ENCODE measurements around the gene SAXO1.
A peak's percentile ranks its signal among the peaks of the same experiment; 100 is the strongest.

Gene SAXO1

DNA sequence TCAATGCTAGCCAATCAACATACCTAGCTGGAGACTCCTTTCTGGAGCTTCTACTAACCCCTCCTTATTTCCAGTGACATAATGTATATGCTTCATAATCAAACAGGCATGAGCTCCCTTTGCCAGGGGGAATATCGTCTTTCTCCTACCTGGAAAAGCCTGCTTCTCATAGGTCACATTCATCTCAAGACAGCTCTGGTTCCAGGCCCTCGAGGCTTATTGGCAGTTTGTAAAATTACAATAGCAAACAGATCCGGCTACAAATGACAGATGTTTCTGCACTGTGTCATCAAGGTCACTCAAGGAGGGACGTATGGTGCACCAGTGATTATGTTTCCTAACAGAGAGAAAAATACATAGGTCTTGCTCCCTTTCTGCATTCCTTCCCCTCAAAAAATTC, 140.0 kb downstream of the SAXO1 start:
- no peaks in the 10 kb centered on the region for H4K20me1 ChIP-seq (ENCODE audit: insufficient read depth, low read length)
- no peaks in the 10 kb centered on the region for H3K36me3 ChIP-seq (replicated peaks; ENCODE audit: low read depth, low read length)
- H3K27ac ChIP-seq (ENCODE audit: low read length), result no peak overlapping the region
- no peak overlapping the region for H3K4me2 ChIP-seq (ENCODE audit: low read length)
- TF ChIP-seq, protein P1, sequence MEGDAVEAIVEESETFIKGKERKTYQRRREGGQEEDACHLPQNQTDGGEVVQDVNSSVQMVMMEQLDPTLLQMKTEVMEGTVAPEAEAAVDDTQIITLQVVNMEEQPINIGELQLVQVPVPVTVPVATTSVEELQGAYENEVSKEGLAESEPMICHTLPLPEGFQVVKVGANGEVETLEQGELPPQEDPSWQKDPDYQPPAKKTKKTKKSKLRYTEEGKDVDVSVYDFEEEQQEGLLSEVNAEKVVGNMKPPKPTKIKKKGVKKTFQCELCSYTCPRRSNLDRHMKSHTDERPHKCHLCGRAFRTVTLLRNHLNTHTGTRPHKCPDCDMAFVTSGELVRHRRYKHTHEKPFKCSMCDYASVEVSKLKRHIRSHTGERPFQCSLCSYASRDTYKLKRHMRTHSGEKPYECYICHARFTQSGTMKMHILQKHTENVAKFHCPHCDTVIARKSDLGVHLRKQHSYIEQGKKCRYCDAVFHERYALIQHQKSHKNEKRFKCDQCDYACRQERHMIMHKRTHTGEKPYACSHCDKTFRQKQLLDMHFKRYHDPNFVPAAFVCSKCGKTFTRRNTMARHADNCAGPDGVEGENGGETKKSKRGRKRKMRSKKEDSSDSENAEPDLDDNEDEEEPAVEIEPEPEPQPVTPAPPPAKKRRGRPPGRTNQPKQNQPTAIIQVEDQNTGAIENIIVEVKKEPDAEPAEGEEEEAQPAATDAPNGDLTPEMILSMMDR (IDR thresholded peaks at IDR 0.05; ENCODE audit: low read depth, low read length), result no peak
- TF ChIP-seq EZH2phosphoT487 (IDR thresholded peaks at IDR 0.05; ENCODE audit: low read depth), result no peak
- no peak overlapping the region for H3K9ac ChIP-seq (ENCODE audit: low read length)
- no peaks in the 10 kb centered on the region for H3K79me2 ChIP-seq (ENCODE audit: low read length)
- H3K9me3 ChIP-seq (ENCODE audit: insufficient read depth, low read length), result no peaks in the 10 kb centered on the region
- H3K27me3 ChIP-seq (ENCODE audit: low read depth, low read length), result no peaks in the 10 kb centered on the region
- peaks cover 23% of the 10 kb centered on the region for H3K4me1 ChIP-seq (ENCODE audit: low read length)
- no peak overlapping the region for H2AFZ ChIP-seq (ENCODE audit: low read depth, low read length)
- H3K4me3 ChIP-seq (ENCODE audit: low read length), result no peak overlapping the region

DNA sequence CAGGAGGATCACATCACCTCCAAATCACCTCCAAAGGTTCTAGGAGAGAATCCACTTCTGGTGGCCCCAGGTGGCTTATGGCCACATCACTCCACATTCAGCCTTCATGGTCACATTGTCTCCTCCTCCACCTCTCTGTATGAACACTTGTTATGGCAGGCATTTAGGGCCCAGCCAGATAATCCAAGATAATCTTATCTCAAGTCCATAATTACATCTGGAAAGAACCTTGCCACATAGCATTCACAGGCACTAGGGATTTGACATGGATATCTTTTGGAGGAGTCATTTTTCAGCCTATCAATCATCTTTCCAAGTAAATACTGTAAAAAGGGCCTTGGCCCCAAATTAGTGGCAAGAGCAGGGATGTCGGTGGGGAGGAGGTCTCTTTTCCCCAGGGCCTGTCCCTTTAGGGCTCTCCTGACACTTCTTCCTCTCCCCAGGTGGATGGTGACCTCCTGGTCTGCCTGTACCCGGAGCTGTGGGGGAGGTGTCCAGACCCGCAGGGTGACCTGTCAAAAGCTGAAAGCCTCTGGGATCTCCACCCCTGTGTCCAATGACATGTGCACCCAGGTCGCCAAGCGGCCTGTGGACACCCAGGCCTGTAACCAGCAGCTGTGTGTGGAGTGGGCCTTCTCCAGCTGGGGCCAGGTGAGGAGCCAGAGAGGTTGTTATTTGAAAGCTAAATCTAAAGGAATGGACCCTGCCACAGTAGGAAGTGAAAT, 140.9 kb downstream of the SAXO1 start:
- H3K79me2 ChIP-seq (ENCODE audit: low read length), result no peaks in the 10 kb centered on the region
- H3K9me3 ChIP-seq (ENCODE audit: insufficient read depth, low read length), result no peaks in the 10 kb centered on the region
- no peaks in the 10 kb centered on the region for H3K27me3 ChIP-seq (ENCODE audit: low read depth, low read length)
- no peak overlapping the region for H3K4me3 ChIP-seq (ENCODE audit: low read length)
- H2AFZ ChIP-seq (ENCODE audit: low read depth, low read length), result no peak overlapping the region
- H3K4me2 ChIP-seq (ENCODE audit: low read length), result no peak overlapping the region
- no peaks in the 10 kb centered on the region for H3K36me3 ChIP-seq (replicated peaks; ENCODE audit: low read depth, low read length)
- H4K20me1 ChIP-seq (ENCODE audit: insufficient read depth, low read length), result no peaks in the 10 kb centered on the region
- H3K27ac ChIP-seq (ENCODE audit: low read length), result no peak overlapping the region
- H3K9ac ChIP-seq (ENCODE audit: low read length), result no peak overlapping the region
- H3K4me1 ChIP-seq (ENCODE audit: low read length), result peaks cover 23% of the 10 kb centered on the region
- TF ChIP-seq, protein P1 (IDR thresholded peaks at IDR 0.05; ENCODE audit: low read depth, low read length), result no peak
- TF ChIP-seq EZH2phosphoT487 (IDR thresholded peaks at IDR 0.05; ENCODE audit: low read depth), result no peak

DNA sequence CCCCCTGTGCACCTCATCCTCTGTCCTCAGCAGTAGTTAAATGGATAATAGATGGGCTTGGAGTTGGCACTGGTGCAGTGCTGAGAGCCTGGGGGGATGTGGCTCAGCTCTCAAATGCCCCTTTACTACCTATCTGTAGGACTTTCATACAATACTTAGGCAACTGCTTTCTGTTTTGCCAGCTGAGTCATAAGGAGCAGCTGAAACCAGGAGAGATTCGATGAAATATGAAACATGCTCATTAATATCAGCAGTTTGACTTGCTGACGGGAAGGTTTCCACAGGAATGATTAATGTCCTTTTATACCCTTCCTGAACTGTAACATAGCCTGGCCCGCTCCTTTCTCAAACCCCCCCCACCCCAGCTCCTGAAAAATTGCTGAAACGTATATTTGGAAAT, 142.6 kb downstream of the SAXO1 start:
- H3K27ac ChIP-seq (ENCODE audit: low read length), result no peak overlapping the region
- H4K20me1 ChIP-seq (ENCODE audit: insufficient read depth, low read length), result no peaks in the 10 kb centered on the region
- H2AFZ ChIP-seq (ENCODE audit: low read depth, low read length), result no peak overlapping the region; the same call in 1 of the 2 replicates
- TF ChIP-seq EZH2phosphoT487 (IDR thresholded peaks at IDR 0.05; ENCODE audit: low read depth), result no peak
- TF ChIP-seq, protein P1 (IDR thresholded peaks at IDR 0.05; ENCODE audit: low read depth, low read length), result no peak
- peaks cover 23% of the 10 kb centered on the region for H3K4me1 ChIP-seq (ENCODE audit: low read length)
- H3K36me3 ChIP-seq (replicated peaks; ENCODE audit: low read depth, low read length), result no peaks in the 10 kb centered on the region
- no peaks in the 10 kb centered on the region for H3K79me2 ChIP-seq (ENCODE audit: low read length)
- H3K4me2 ChIP-seq (ENCODE audit: low read length), result peak overlapping the region; percentile 44
- H3K4me3 ChIP-seq (ENCODE audit: low read length), result no peak overlapping the region
- H3K9ac ChIP-seq (ENCODE audit: low read length), result no peak overlapping the region
- no peaks in the 10 kb centered on the region for H3K9me3 ChIP-seq (ENCODE audit: insufficient read depth, low read length)
- no peaks in the 10 kb centered on the region for H3K27me3 ChIP-seq (ENCODE audit: low read depth, low read length)

DNA sequence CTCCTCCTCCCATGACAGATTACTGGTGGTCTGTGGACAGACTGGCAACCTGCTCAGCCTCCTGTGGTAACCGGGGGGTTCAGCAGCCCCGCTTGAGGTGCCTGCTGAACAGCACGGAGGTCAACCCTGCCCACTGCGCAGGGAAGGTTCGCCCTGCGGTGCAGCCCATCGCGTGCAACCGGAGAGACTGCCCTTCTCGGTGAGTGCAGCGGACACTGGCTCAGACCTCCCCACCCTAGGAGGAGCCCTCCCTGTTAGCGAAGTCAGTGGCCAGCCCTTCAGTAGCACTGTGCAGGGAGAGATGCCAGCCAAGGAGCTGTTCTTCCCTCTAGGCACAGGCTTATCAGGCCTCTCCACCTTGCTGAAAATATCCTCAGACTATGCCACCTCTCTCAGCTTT, 143.5 kb downstream of the SAXO1 start:
- Histone ChIP-seq H4K20me1 (ENCODE audit: insufficient read depth, low read length) (no peaks in the 10 kb centered on the region), H3K27ac (ENCODE audit: low read length) (no peak overlapping the region), H3K4me2 (ENCODE audit: low read length) (no peak overlapping the region), H3K27me3 (ENCODE audit: low read depth, low read length) (no peaks in the 10 kb centered on the region), H3K4me1 (ENCODE audit: low read length) (peaks cover 23% of the 10 kb centered on the region), H3K79me2 (ENCODE audit: low read length) (no peaks in the 10 kb centered on the region), H3K9ac (ENCODE audit: low read length) (no peak overlapping the region), H2AFZ (ENCODE audit: low read depth, low read length) (no peak overlapping the region), H3K9me3 (ENCODE audit: insufficient read depth, low read length) (no peaks in the 10 kb centered on the region), H3K4me3 (ENCODE audit: low read length) (no peak overlapping the region), H3K36me3 (replicated peaks; ENCODE audit: low read depth, low read length) (no peaks in the 10 kb centered on the region)
- no peak for TF ChIP-seq EZH2phosphoT487 (IDR thresholded peaks at IDR 0.05; ENCODE audit: low read depth)
- TF ChIP-seq, protein P1 (IDR thresholded peaks at IDR 0.05; ENCODE audit: low read depth, low read length), result no peak

Measured in OCI-LY3 (cell line).